ENCODE results near the gene LGR4. TPM values are rescaled to one million over a fixed set of nuclear protein-coding genes. Genes with fewer than 3 reads are reported as not detected.

Gene LGR4
- total and polyA plus RNA-seq, 2 experiments from 2014 or later: 22.6 to 99.6 TPM

- Histone ChIP-seq H3K4me1 (ENCODE audit: insufficient read depth) (no peaks in the 10 kb centered on the region), H3K36me3 (ENCODE audit: insufficient read depth) (no peaks in the 10 kb centered on the region), H3K79me2 (replicated peaks; ENCODE audit: insufficient read depth) (peaks cover 72% of the 10 kb centered on the region), H3K9me2 (ENCODE audit: insufficient read depth) (no peaks in the 10 kb centered on the region), H3K4me3 (no peak overlapping the region), H3F3A (replicated peaks; ENCODE audit: low read depth) (no peaks in the 10 kb centered on the region), H3K4me2 (no peak overlapping the region), H4K20me1 (replicated peaks; ENCODE audit: insufficient read depth) (peaks cover 7% of the 10 kb centered on the region), H2AFZ (no peak overlapping the region), H3K27ac (ENCODE audit: low read depth) (no peak overlapping the region), H3K27me3 (ENCODE audit: insufficient read depth) (no peaks in the 10 kb centered on the region)
- Mint-ChIP-seq H3K9me3 (no peaks in the 10 kb centered on the region), H3K27me3 (ENCODE audit: insufficient read depth, low read depth, poor library complexity) (no peaks in the 10 kb centered on the region), H3K4me3 (no peak overlapping the region), H3K4me1 (peaks cover 5% of the 10 kb centered on the region; the same call in 2 of the 3 replicates), H3K27ac (no peak overlapping the region), H3K36me3 (ENCODE audit: low read depth) (no peaks in the 10 kb centered on the region)
- TF ChIP-seq STAT1 (IDR thresholded peaks at IDR 0.05; ENCODE audit: unreplicated experiment) (no peak), CREB1 (CRISPR knock-in tag; IDR thresholded peaks at IDR 0.05; ENCODE audit: low read depth) (no peak), ZNF331 (CRISPR knock-in tag; IDR thresholded peaks at IDR 0.05; ENCODE audit: low read depth) (no peak)
- DNase-seq (ENCODE audit: low spot score): no peak
- ATAC-seq: no peak
Observed at GRCh38 chr11:27403195-27403594, 69.4 kb downstream of the LGR4 start.

DNA sequence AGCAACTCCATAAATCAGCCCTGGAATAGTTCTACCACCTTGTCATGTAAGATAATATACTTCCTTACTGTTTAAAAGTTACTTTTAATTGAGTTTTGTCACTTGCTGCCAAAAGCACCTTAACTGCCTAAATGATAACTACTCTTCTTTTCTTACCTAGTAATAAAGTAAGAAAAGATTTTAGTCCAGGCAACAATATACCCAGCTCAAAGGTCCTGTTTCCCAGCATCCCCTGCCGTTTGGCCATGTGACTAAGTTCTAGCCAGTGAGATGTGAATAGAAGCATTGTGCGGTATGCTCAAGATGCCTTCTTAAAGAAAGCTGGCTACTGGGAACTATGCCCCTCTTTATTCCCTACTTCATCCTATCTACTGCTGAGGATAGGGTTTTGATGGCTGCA, 70.1 kb downstream of the LGR4 start:
- ATAC-seq: no peak
- Histone ChIP-seq H2AFZ (no peak overlapping the region), H3K27ac (ENCODE audit: low read depth) (no peak overlapping the region; the same call in 1 of the 2 replicates), H3K4me1 (ENCODE audit: insufficient read depth) (0 out of 2 replicates have a peak, but pooled peaks cover 1% of the 10 kb centered on the region), H3K36me3 (ENCODE audit: insufficient read depth) (no peaks in the 10 kb centered on the region), H3K27me3 (ENCODE audit: insufficient read depth) (no peaks in the 10 kb centered on the region), H3K4me3 (no peak overlapping the region), H3K79me2 (replicated peaks; ENCODE audit: insufficient read depth) (peaks cover 75% of the 10 kb centered on the region), H3K9me2 (ENCODE audit: insufficient read depth) (no peaks in the 10 kb centered on the region), H3F3A (replicated peaks; ENCODE audit: low read depth) (no peaks in the 10 kb centered on the region), H4K20me1 (replicated peaks; ENCODE audit: insufficient read depth) (peaks cover 14% of the 10 kb centered on the region), H3K4me2 (no peak overlapping the region)
- Mint-ChIP-seq H3K4me1 (peaks cover 8% of the 10 kb centered on the region), H3K36me3 (ENCODE audit: low read depth) (no peaks in the 10 kb centered on the region), H3K4me3 (no peak overlapping the region), H3K27ac (no peak overlapping the region), H3K27me3 (ENCODE audit: insufficient read depth, low read depth, poor library complexity) (no peaks in the 10 kb centered on the region), H3K9me3 (no peaks in the 10 kb centered on the region)
- TF ChIP-seq ZNF331 (CRISPR knock-in tag; IDR thresholded peaks at IDR 0.05; ENCODE audit: low read depth) (no peak), ZNF462 (CRISPR knock-in tag; IDR thresholded peaks at IDR 0.05) (no peak), ZNF114 (CRISPR knock-in tag; IDR thresholded peaks at IDR 0.05) (no peak), STAT1 (IDR thresholded peaks at IDR 0.05; ENCODE audit: unreplicated experiment) (no peak)
- DNase-seq (ENCODE audit: low spot score): no peak

Measured in GM23338 (cell line).